Measurements from ENCODE around the gene TMIGD1.

The TMIGD1 gene

GRCh38 chr17:30296499-30297080 lies 37.3 kb downstream of the TMIGD1 start:
- no peak overlapping the region for H3K27ac ChIP-seq
- DNase-seq (ENCODE audit: low read depth, low spot score), result no peak

GRCh38 chr17:30292286-30292858 lies 41.5 kb downstream of the TMIGD1 start:
- no peak overlapping the region for H3K27ac ChIP-seq
- no peak for DNase-seq (ENCODE audit: low read depth, low spot score)

- H3K27ac ChIP-seq, result peak within 1 kb of the TSS; percentile 13
- DNase-seq (ENCODE audit: low read depth, low spot score), result no peak
Measured at GRCh38 chr17:30291543-30292285, 42.1 kb downstream of the TMIGD1 start, which contains the start of gene BLMH. TSS of gene BLMH (minus strand) at chr17:30291944. CDS start at chr17:30291819, 125 bp downstream.

GRCh38 chr17:30290696-30291542 lies 42.9 kb downstream of the TMIGD1 start:
- H3K27ac ChIP-seq, result peak overlapping the region; percentile 13
- DNase-seq (ENCODE audit: low read depth, low spot score), result peak; percentile 54

- DNase-seq (ENCODE audit: low read depth, low spot score), result no peak
- no peak overlapping the region for H3K27ac ChIP-seq
Measured at GRCh38 chr17:30290077-30290476, 43.8 kb downstream of the TMIGD1 start.

- no peak overlapping the region for H3K27ac ChIP-seq
- DNase-seq (ENCODE audit: low read depth, low spot score), result no peak
Measured at GRCh38 chr17:30279156-30279555, 54.7 kb downstream of the TMIGD1 start.

GRCh38 chr17:30278032-30278431 lies 55.8 kb downstream of the TMIGD1 start:
- no peak overlapping the region for H3K27ac ChIP-seq
- DNase-seq (ENCODE audit: low read depth, low spot score), result no peak

GRCh38 chr17:30275911-30276310 lies 57.9 kb downstream of the TMIGD1 start:
- DNase-seq (ENCODE audit: low read depth, low spot score), result no peak

GRCh38 chr17:30274887-30275286 lies 59.0 kb downstream of the TMIGD1 start:
- DNase-seq (ENCODE audit: low read depth, low spot score), result no peak
- no peak overlapping the region for H3K27ac ChIP-seq

More at GRCh38 chr17:30275911-30276310, 57.9 kb downstream of the TMIGD1 start:
- H3K27ac ChIP-seq, result no peak overlapping the region

- DNase-seq (ENCODE audit: low read depth, low spot score), result no peak
- no peak overlapping the region for H3K27ac ChIP-seq
Measured at GRCh38 chr17:30273373-30273772, 60.5 kb downstream of the TMIGD1 start.

GRCh38 chr17:30271102-30271501 lies 62.8 kb downstream of the TMIGD1 start:
- no peak overlapping the region for H3K27ac ChIP-seq
- DNase-seq (ENCODE audit: low read depth, low spot score), result no peak

- no peak for DNase-seq (ENCODE audit: low read depth, low spot score)
- H3K27ac ChIP-seq, result no peak overlapping the region
Measured at GRCh38 chr17:30267625-30268024, 66.2 kb downstream of the TMIGD1 start.
